ENCODE measurements around the gene M6PR.

M6PR gene
- 66.8 to 184 reads per million in 2 donors for total RNA-seq

- DNase-seq = peak; percentile 80
Measured at GRCh38 chr12:8949342-8950220, at the start of gene M6PR. Gene M6PR, minus strand, starts transcription at chr12:8949645. Its CDS starts 3,241 bp downstream, at chr12:8946404.

- no peak for DNase-seq
Measured at GRCh38 chr12:8996682-8997405, 47.4 kb upstream of the M6PR start.

GRCh38 chr12:8995021-8995775 is 45.8 kb upstream of the M6PR start:
- DNase-seq = no peak

- DNase-seq = no peak
Measured at GRCh38 chr12:8993827-8994226, 44.4 kb upstream of the M6PR start.

GRCh38 chr12:8991371-8992345 is 42.2 kb upstream of the M6PR start:
- no peak for DNase-seq

GRCh38 chr12:8989413-8989812 is 40.0 kb upstream of the M6PR start, which contains the start of gene KLRG1:
Gene KLRG1, plus strand, starts transcription at chr12:8989546. Its CDS starts 90 bp downstream, at chr12:8989636.
- no peak for DNase-seq

GRCh38 chr12:8987685-8988084 is 38.2 kb upstream of the M6PR start:
- DNase-seq = no peak

GRCh38 chr12:8987163-8987562 is 37.7 kb upstream of the M6PR start:
- no peak for DNase-seq

- no peak for DNase-seq
Measured at GRCh38 chr12:8985213-8985754, 35.8 kb upstream of the M6PR start.

GRCh38 chr12:8980137-8980536 is 30.7 kb upstream of the M6PR start:
- DNase-seq = no peak

- DNase-seq = no peak
Measured at GRCh38 chr12:8970432-8970831, 21.0 kb upstream of the M6PR start.

- DNase-seq = no peak
Measured at GRCh38 chr12:8969861-8970411, 20.5 kb upstream of the M6PR start.

- no peak for DNase-seq
Measured at GRCh38 chr12:8968761-8969160, 19.3 kb upstream of the M6PR start.

- DNase-seq = no peak
Measured at GRCh38 chr12:8960176-8960575, 10.7 kb upstream of the M6PR start.

- no peak for DNase-seq
Measured at GRCh38 chr12:8958066-8958465, 8.6 kb upstream of the M6PR start.

GRCh38 chr12:8957561-8957960 is 8.1 kb upstream of the M6PR start:
- no peak for DNase-seq

- DNase-seq = no peak
Measured at GRCh38 chr12:8956772-8957171, 7.3 kb upstream of the M6PR start.

- DNase-seq = no peak
Measured at GRCh38 chr12:8956073-8956472, 6.6 kb upstream of the M6PR start.

- DNase-seq = peak; percentile 54
Measured at GRCh38 chr12:8953773-8954402, 4.4 kb upstream of the M6PR start.

- no peak for DNase-seq
Measured at GRCh38 chr12:8951744-8952143, 2.3 kb upstream of the M6PR start.

Data from T-helper 9 cell (primary cell).